Loucy (cell line): ENCODE results near the gene ACER2.

Experiments used
- H2AFZ ChIP-seq: fragments of 200-600 bp; sonication (generic); 2 replicates; pipeline ENCODE4 v1.6.0; 2016; ENCODE audit warnings: antibody characterized with exemption, mild to moderate bottlenecking, low read length, moderate library complexity
- H3F3A ChIP-seq: fragments of 200-600 bp; 2 replicates; pipeline ENCODE4 v1.6.0; 2016; ENCODE audit warnings: antibody characterized with exemption, low read depth, mild to moderate bottlenecking
- H3K27me3 ChIP-seq: fragments of 200-600 bp; sonication (generic); 2 replicates; pipeline ENCODE4 v1.6.1; 2014; ENCODE audit warnings: low read length, mild to moderate bottlenecking; ENCODE audit not compliant: insufficient read depth, poor library complexity, severe bottlenecking
- H3K36me3 ChIP-seq: fragments of 200-600 bp; sonication (generic); 2 replicates; pipeline ENCODE4 v1.6.1; 2016; ENCODE audit warnings: low read length; ENCODE audit not compliant: insufficient read depth
- H3K4me1 ChIP-seq: fragments of 200-600 bp; sonication (generic); 2 replicates; pipeline ENCODE4 v1.5.1; 2014; ENCODE audit warnings: low read length, mild to moderate bottlenecking; ENCODE audit not compliant: insufficient read depth, poor library complexity, severe bottlenecking
- H3K4me2 ChIP-seq: fragments of 200-600 bp; sonication (generic); 2 replicates; pipeline ENCODE4 v1.6.0; 2014; ENCODE audit warnings: antibody characterized with exemption, low read length, low read depth, mild to moderate bottlenecking; ENCODE audit not compliant: poor library complexity, severe bottlenecking
- H3K4me3 ChIP-seq: fragments of 200-600 bp; sonication (generic); 2 replicates; pipeline ENCODE4 v1.5.1; 2014; ENCODE audit warnings: low read length, mild to moderate bottlenecking, mixed read lengths; ENCODE audit not compliant: poor library complexity, severe bottlenecking
- H3K79me2 ChIP-seq: fragments of 200-600 bp; sonication (generic); 2 replicates; pipeline ENCODE4 v1.6.1; 2014; ENCODE audit warnings: low read length; ENCODE audit not compliant: insufficient read depth
- H3K9ac ChIP-seq: fragments of 200-600 bp; sonication (generic); 2 replicates; pipeline ENCODE4 v1.6.0; 2014; ENCODE audit warnings: mild to moderate bottlenecking, low read depth, low read length, moderate library complexity; ENCODE audit not compliant: poor library complexity, severe bottlenecking
- H3K9me2 ChIP-seq: fragments of 200-600 bp; sonication (generic); replicated peaks from 2 replicates; pipeline ENCODE4 v1.6.1; 2016; ENCODE audit warnings: low read depth, low read length, mixed read lengths
- H3K9me3 ChIP-seq: fragments of 200-600 bp; sonication (generic); 2 replicates; pipeline ENCODE4 v1.6.1; 2014; ENCODE audit warnings: mild to moderate bottlenecking, antibody characterized with exemption, low read length, low read depth; ENCODE audit not compliant: insufficient read depth
- H4K20me1 ChIP-seq: fragments of 200-600 bp; sonication (generic); 2 replicates; pipeline ENCODE4 v1.6.0; 2014; ENCODE audit warnings: antibody characterized with exemption, low read length, mild to moderate bottlenecking; ENCODE audit not compliant: insufficient read depth, poor library complexity, severe bottlenecking
- CTCF ChIP-seq: fragments of 200-600 bp; sonication (generic); conservative IDR thresholded peaks from 2 replicates; pipeline ENCODE4 v1.5.1; 2014; ENCODE audit warnings: mild to moderate bottlenecking, antibody characterized with exemption, low read length
- EZH2phosphoT487 ChIP-seq: fragments of 200-600 bp; IDR thresholded peaks from 2 replicates; pipeline ENCODE4 v1.6.1; 2018; ENCODE audit warnings: antibody characterized with exemption, mild to moderate bottlenecking, moderate library complexity, borderline replicate concordance

ACER2 gene

DNA sequence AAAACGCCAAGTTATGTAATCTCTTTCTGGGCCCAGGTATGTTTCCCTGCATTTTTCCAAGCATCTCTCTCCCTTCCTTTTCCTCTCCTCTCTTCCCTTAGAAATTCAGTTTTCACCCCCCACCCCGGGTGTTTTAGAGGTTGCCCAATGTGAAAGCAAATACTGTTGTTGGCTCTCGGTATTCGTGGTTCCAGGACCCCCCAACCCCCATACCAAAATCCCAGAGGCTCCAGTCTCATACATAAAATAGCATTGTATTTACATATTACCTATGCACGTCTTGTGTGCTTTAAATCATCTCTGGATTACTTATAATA lies 48.8 kb downstream of the ACER2 start:
- Histone ChIP-seq H4K20me1 (no peaks in the 10 kb centered on the region), H3F3A (no peaks in the 10 kb centered on the region), H3K79me2 (no peaks in the 10 kb centered on the region), H3K36me3 (no peaks in the 10 kb centered on the region), H3K4me3 (peak overlapping the region; percentile 56), H3K9me2 (no peaks in the 10 kb centered on the region), H2AFZ (peak overlapping the region; percentile 93), H3K4me2 (peak overlapping the region; percentile 68), H3K4me1 (peaks cover 5% of the 10 kb centered on the region), H3K9me3 (no peaks in the 10 kb centered on the region), H3K27me3 (no peaks in the 10 kb centered on the region), H3K9ac (no peak overlapping the region)
- TF ChIP-seq EZH2phosphoT487 (no peak), CTCF (peak; percentile 22; the same call in 1 of the 2 replicates)

- no peaks in the 10 kb centered on the region for H3K9me2 ChIP-seq
- no peaks in the 10 kb centered on the region for H3K27me3 ChIP-seq
- no peaks in the 10 kb centered on the region for H4K20me1 ChIP-seq
- no peaks in the 10 kb centered on the region for H3F3A ChIP-seq
- H3K36me3 ChIP-seq = no peaks in the 10 kb centered on the region
- H3K4me3 ChIP-seq = no peak overlapping the region
- no peak overlapping the region for H2AFZ ChIP-seq
- peaks cover 5% of the 10 kb centered on the region for H3K4me1 ChIP-seq
- no peaks in the 10 kb centered on the region for H3K9me3 ChIP-seq
- TF ChIP-seq EZH2phosphoT487 (no peak), CTCF (no peak)
- no peak overlapping the region for H3K4me2 ChIP-seq
- no peaks in the 10 kb centered on the region for H3K79me2 ChIP-seq
- H3K9ac ChIP-seq = no peak overlapping the region
Observed at GRCh38 chr9:19460243-19460642, 51.4 kb downstream of the ACER2 start.

- no peaks in the 10 kb centered on the region for H3K9me2 ChIP-seq
- no peak overlapping the region for H3K9ac ChIP-seq
- H3K9me3 ChIP-seq = no peaks in the 10 kb centered on the region
- TF ChIP-seq CTCF (no peak), EZH2phosphoT487 (no peak)
- no peaks in the 10 kb centered on the region for H3K36me3 ChIP-seq
- peaks cover 5% of the 10 kb centered on the region for H3K4me1 ChIP-seq
- H4K20me1 ChIP-seq = no peaks in the 10 kb centered on the region
- H3K4me2 ChIP-seq = no peak overlapping the region
- H2AFZ ChIP-seq = no peak overlapping the region
- no peaks in the 10 kb centered on the region for H3K27me3 ChIP-seq
- no peaks in the 10 kb centered on the region for H3K79me2 ChIP-seq
- no peak overlapping the region for H3K4me3 ChIP-seq
- no peaks in the 10 kb centered on the region for H3F3A ChIP-seq
Observed at GRCh38 chr9:19461135-19461534, 52.3 kb downstream of the ACER2 start.
